Mesenchymal stem cell (in vitro differentiated cells and primary cell): ENCODE data around the gene SRGAP2B.
"Not testable (repeated sequence)": the region's sequence is repeated elsewhere in the genome, so short reads cannot be mapped to it uniquely, and the experiment has no call there.

Experiments
- DNase-seq: peaks from one replicate; pipeline ENCODE4 v3.0.0-alpha.2; 2013
- H2AFZ ChIP-seq: one replicate; pipeline ENCODE4 v1.6.1; 2013; ENCODE audit warnings: low read depth, mild to moderate bottlenecking, control low read depth, inconsistent platforms, low read length, moderate library complexity
- H2AK5ac ChIP-seq: 2 replicates; pipeline ENCODE4 v1.6.1; 2013; ENCODE audit warnings: low read length, moderate library complexity, mild to moderate bottlenecking, inconsistent platforms; ENCODE audit not compliant: severe bottlenecking
- H2BK120ac ChIP-seq: one replicate; pipeline ENCODE4 v1.6.1; 2013; ENCODE audit warnings: low read depth, mild to moderate bottlenecking, inconsistent platforms, low read length, moderate library complexity
- H2BK12ac ChIP-seq, 2 experiments: one replicate each; pipeline ENCODE4 v1.6.1; 2013; ENCODE audit warnings: inconsistent platforms in 2 of 2, low read length in 2 of 2, mild to moderate bottlenecking in 2 of 2, moderate library complexity in 2 of 2, control low read depth in 1 of 2
- H2BK15ac ChIP-seq: one replicate; pipeline ENCODE4 v1.6.1; 2013; ENCODE audit warnings: mild to moderate bottlenecking, low read depth, inconsistent platforms; ENCODE audit not compliant: poor library complexity, severe bottlenecking
- H2BK5ac ChIP-seq: 2 replicates; pipeline ENCODE4 v1.6.1; 2013; ENCODE audit warnings: low read depth, mild to moderate bottlenecking, low read length, control low read depth, inconsistent platforms; ENCODE audit not compliant: poor library complexity, severe bottlenecking
- H3K14ac ChIP-seq, 2 experiments: one replicate each; pipeline ENCODE4 v1.6.1; 2013; ENCODE audit warnings: inconsistent platforms in 2 of 2, low read length in 2 of 2, control low read depth in 1 of 2, mild to moderate bottlenecking in 1 of 2, moderate library complexity in 1 of 2
- H3K18ac ChIP-seq, 2 experiments: one replicate each; pipeline ENCODE4 v1.6.1; 2013; ENCODE audit warnings: inconsistent platforms in 2 of 2, low read length in 2 of 2, control low read depth in 1 of 2, low read depth in 1 of 2, mild to moderate bottlenecking in 1 of 2
- H3K23ac ChIP-seq, 2 experiments: one replicate each; pipeline ENCODE4 v1.6.1; 2013; ENCODE audit warnings: inconsistent platforms in 2 of 2, low read length in 2 of 2, mild to moderate bottlenecking in 2 of 2, moderate library complexity in 2 of 2, control low read depth in 1 of 2
- H3K27ac ChIP-seq: 2 replicates; pipeline ENCODE4 v1.5.1; 2013; ENCODE audit warnings: mild to moderate bottlenecking, moderate library complexity, low read length, control low read depth, inconsistent platforms; ENCODE audit not compliant: poor library complexity, severe bottlenecking
- H3K27me3 ChIP-seq, 2 experiments: 2 replicates each; pipeline versions ENCODE4 v1.6.1 to v1.7.0; 2013; ENCODE audit warnings: low read length in 2 of 2, mild to moderate bottlenecking in 2 of 2, moderate library complexity in 2 of 2, control low read depth in 1 of 2, inconsistent platforms in 1 of 2; ENCODE audit not compliant: control insufficient read depth in 1 of 2, insufficient read depth in 1 of 2
- H3K36me3 ChIP-seq, 2 experiments: 2 replicates each; pipeline versions ENCODE4 v1.6.1 to v1.7.0; 2013; ENCODE audit warnings: low read length in 2 of 2, control low read depth in 1 of 2, inconsistent platforms in 1 of 2, low read depth in 1 of 2, mild to moderate bottlenecking in 1 of 2; ENCODE audit not compliant: insufficient read depth in 2 of 2, control insufficient read depth in 1 of 2
- H3K4ac ChIP-seq, 2 experiments: one replicate each; pipeline ENCODE4 v1.6.1; 2013; ENCODE audit warnings: inconsistent platforms in 2 of 2, low read length in 2 of 2, mild to moderate bottlenecking in 2 of 2, moderate library complexity in 2 of 2, control low read depth in 1 of 2, low read depth in 1 of 2
- H3K4me1 ChIP-seq: 2 replicates; pipeline ENCODE4 v1.6.1; 2013; ENCODE audit warnings: low read depth, low read length, control low read depth; ENCODE audit not compliant: control insufficient read depth, insufficient read depth
- H3K4me2 ChIP-seq: 2 replicates; pipeline ENCODE4 v1.6.1; 2013; ENCODE audit warnings: low read length, mild to moderate bottlenecking, inconsistent platforms; ENCODE audit not compliant: poor library complexity, severe bottlenecking
- H3K4me3 ChIP-seq, 2 experiments: 2 replicates each; pipeline versions ENCODE4 v1.5.1 to v1.7.0; 2013; ENCODE audit warnings: low read length in 2 of 2, mild to moderate bottlenecking in 2 of 2, control low read depth in 1 of 2, low read depth in 1 of 2; ENCODE audit not compliant: insufficient read depth in 1 of 2
- H3K79me1 ChIP-seq: replicated peaks from 2 replicates; pipeline ENCODE4 v1.6.1; 2013; ENCODE audit warnings: mild to moderate bottlenecking, control low read depth, low read length, inconsistent platforms; ENCODE audit not compliant: poor library complexity, severe bottlenecking
- H3K9ac ChIP-seq: 2 replicates; pipeline ENCODE4 v1.7.0; 2013; ENCODE audit warnings: mild to moderate bottlenecking, low read length, moderate library complexity
- H3K9me3 ChIP-seq: 2 replicates; pipeline ENCODE4 v1.7.0; 2013; ENCODE audit warnings: mild to moderate bottlenecking, low read length; ENCODE audit not compliant: control insufficient read depth
- H4K8ac ChIP-seq: one replicate; pipeline ENCODE4 v1.6.1; 2013; ENCODE audit warnings: inconsistent platforms, mild to moderate bottlenecking, low read length, moderate library complexity
- H4K91ac ChIP-seq: one replicate; pipeline ENCODE4 v1.6.1; 2013; ENCODE audit warnings: mild to moderate bottlenecking, low read length, inconsistent platforms
- WGBS: methylation state at CpG from one replicate; pipeline ENCODE4 v1.1.7; 2013; ENCODE audit warnings: mixed read lengths; 5-methylcytosine and 5-hydroxymethylcytosine counted together

SRGAP2B gene

GRCh38 chr1:145021749-145022148 lies 73.4 kb downstream of the SRGAP2B start:
- not testable (repeated sequence) for H2BK5ac ChIP-seq, H2BK15ac ChIP-seq, H3K4ac ChIP-seq, H3K27me3 ChIP-seq, H4K8ac ChIP-seq, H3K4me1 ChIP-seq, H3K23ac ChIP-seq, H3K27ac ChIP-seq, H2AFZ ChIP-seq, H4K91ac ChIP-seq, H3K9me3 ChIP-seq, H3K79me1 ChIP-seq, H3K9ac ChIP-seq, H3K18ac ChIP-seq, H3K4me2 ChIP-seq, H3K36me3 ChIP-seq, H3K4me3 ChIP-seq, H2BK120ac ChIP-seq, H3K14ac ChIP-seq, H2BK12ac ChIP-seq, DNase-seq, H2AK5ac ChIP-seq
- whole genome bisulfite sequencing, result no CpG with 5 or more reads among the region's 4 CpGs

DNA sequence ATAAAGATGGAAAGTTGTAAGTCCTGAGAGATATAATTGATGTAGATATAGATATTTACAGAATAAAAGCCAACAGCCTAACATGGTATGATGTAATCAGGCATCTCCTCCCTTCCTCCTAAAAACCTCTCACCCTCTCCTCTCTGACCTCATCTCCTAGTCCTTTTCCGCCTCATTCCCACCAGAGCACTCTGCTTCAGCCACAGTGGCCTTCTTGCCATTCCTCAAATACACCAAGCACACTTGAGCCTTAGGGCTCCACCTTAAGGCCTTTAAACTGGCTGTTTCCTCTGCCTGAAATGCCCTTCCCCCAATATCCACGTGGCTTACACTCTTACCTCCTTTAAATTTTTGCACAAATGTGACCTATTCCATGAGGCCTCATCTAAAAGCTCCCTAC lies 75.4 kb downstream of the SRGAP2B start:
- not testable (repeated sequence) for H3K23ac ChIP-seq, H2BK5ac ChIP-seq, H4K8ac ChIP-seq, H2BK12ac ChIP-seq, H2BK15ac ChIP-seq, H2AFZ ChIP-seq, H3K9ac ChIP-seq, H3K14ac ChIP-seq, H2AK5ac ChIP-seq, H3K18ac ChIP-seq, H3K4ac ChIP-seq, H2BK120ac ChIP-seq, H3K4me1 ChIP-seq, H3K4me3 ChIP-seq, H3K4me2 ChIP-seq, H3K9me3 ChIP-seq, H3K27ac ChIP-seq, H3K27me3 ChIP-seq, DNase-seq, H3K79me1 ChIP-seq, H4K91ac ChIP-seq, H3K36me3 ChIP-seq
- 87% methylated on average over 1 of the region's 2 CpGs for WGBS

DNA sequence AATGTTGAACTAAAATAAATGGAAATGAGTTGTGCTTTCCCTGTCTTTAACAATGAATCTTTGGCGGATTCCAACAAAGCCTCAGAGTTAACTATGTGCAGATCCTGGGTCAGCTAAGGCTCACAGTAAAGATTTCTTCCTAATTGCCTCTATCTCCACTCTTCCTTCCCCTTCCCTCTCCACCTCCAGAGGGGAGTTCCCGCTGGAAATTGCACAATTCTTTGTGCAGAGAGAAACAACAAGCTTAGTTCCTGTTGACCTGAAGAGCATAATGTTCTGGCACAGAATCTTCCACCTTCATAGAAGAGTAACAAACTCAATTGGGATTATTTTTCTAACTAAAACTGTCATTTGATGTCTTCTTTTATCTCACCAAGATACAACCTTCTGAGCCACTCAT lies 77.4 kb downstream of the SRGAP2B start:
- H3K9ac ChIP-seq, H3K36me3 ChIP-seq, H3K4me1 ChIP-seq, H2BK120ac ChIP-seq, H3K4me3 ChIP-seq, DNase-seq, H3K27ac ChIP-seq, H2BK12ac ChIP-seq, H3K27me3 ChIP-seq, H3K23ac ChIP-seq, H2BK15ac ChIP-seq, H3K4ac ChIP-seq, H2AK5ac ChIP-seq, H4K8ac ChIP-seq, H3K18ac ChIP-seq, H4K91ac ChIP-seq, H2AFZ ChIP-seq, H2BK5ac ChIP-seq, H3K14ac ChIP-seq, H3K9me3 ChIP-seq, H3K4me2 ChIP-seq, H3K79me1 ChIP-seq: not testable (repeated sequence)
- no CpG with 5 or more reads among the region's 2 CpGs for WGBS

- H3K4me3 ChIP-seq, H3K9ac ChIP-seq, H3K4me2 ChIP-seq, H3K14ac ChIP-seq, H2AK5ac ChIP-seq, H3K79me1 ChIP-seq, H3K4me1 ChIP-seq, H2BK120ac ChIP-seq, H3K18ac ChIP-seq, H2BK5ac ChIP-seq, H3K23ac ChIP-seq, H3K27me3 ChIP-seq, H3K9me3 ChIP-seq, DNase-seq, H2BK15ac ChIP-seq, H4K8ac ChIP-seq, H4K91ac ChIP-seq, H2AFZ ChIP-seq, H3K4ac ChIP-seq, H3K36me3 ChIP-seq, H3K27ac ChIP-seq, H2BK12ac ChIP-seq: not testable (repeated sequence)
These were observed 78.7 kb downstream of the SRGAP2B start for GRCh38 chr1:145016492-145016862.
